ENCODE data around the gene OSBPL1A. TPM values are rescaled to one million over a fixed set of nuclear protein-coding genes. Genes with fewer than 3 reads are reported as not detected.

Gene OSBPL1A
- polyA plus RNA-seq, 1 of the 3 experiments (the other 2 are of a cell fraction): 21.3 TPM

DNA sequence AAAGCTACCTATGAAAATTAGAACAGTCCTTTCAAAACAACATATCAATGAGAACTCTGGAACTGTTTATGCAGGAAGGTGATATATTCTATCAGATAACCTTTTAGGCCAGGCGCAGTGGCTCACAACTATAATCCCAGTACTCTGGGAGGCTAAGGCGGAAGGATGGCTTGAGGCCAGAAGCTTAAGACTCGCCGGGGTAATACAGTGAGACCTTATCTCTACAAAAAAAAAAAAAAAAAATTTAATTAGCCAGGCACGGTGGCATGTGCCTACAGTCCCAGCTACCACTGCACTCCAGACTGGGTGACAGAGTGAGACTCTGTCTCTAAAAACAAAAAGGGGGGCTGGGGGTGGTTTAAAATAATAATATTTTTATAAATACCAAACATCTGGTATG, 77.9 kb downstream of the OSBPL1A start:
- Histone ChIP-seq H2AFZ (ENCODE audit: low read depth) (no peak overlapping the region), H3K9ac (no peak overlapping the region), H3K4me1 (ENCODE audit: control insufficient read depth in 1 of 2, insufficient read depth in 2 of 2, low read depth in 1 of 2, low read length in 1 of 2) (peaks cover 0 to 12% of the 10 kb centered on the region in 2 experiments; a peak in 2 of 4 replicates), H3K9me3 (no peaks in the 10 kb centered on the region), H3K79me2 (ENCODE audit: insufficient read depth) (no peaks in the 10 kb centered on the region; the same call in 1 of the 2 replicates), H3K27ac (ENCODE audit: low read depth in 2 of 2, low read length in 1 of 2) (no peak overlapping the region), H3K27me3 (ENCODE audit: insufficient read depth) (no peaks in the 10 kb centered on the region), H3K9me2 (no peaks in the 10 kb centered on the region), H3K4me3 (ENCODE audit: low read depth in 2 of 2, low read length in 1 of 2) (no peak overlapping the region), H3K4me2 (no peak overlapping the region), H3K36me3 (replicated peaks in 1 of 2; ENCODE audit: control insufficient read depth in 1 of 2, insufficient read depth in 2 of 2, low read length in 1 of 2) (no peaks in the 10 kb centered on the region), H3F3A (replicated peaks; ENCODE audit: insufficient read depth) (peaks cover 14% of the 10 kb centered on the region), H4K20me1 (ENCODE audit: insufficient read depth) (no peaks in the 10 kb centered on the region)
- POLR2A ChIA-PET: no interaction called here
- CTCF ChIA-PET: interaction anchor here (0.6 to 1.3 kb wide), 3 partner anchors 137 to 902 kb away, joined by 3 to 4 read pairs (median 3); no protein-coding TSS in a partner anchor
- TF ChIP-seq EP300 (IDR thresholded peaks at IDR 0.05; ENCODE audit: borderline replicate concordance in 1 of 2, low read depth in 1 of 2, low read length in 1 of 2): peak in 1 of 2 experiments; percentile 37; a peak in 1 of 4 replicates
- peak; percentile 58; the same call in 1 of the 2 replicates for TF ChIP-seq RCOR1 (IDR thresholded peaks at IDR 0.05; ENCODE audit: low read length)
- no peak for TF ChIP-seq RFX5 (IDR thresholded peaks at IDR 0.05; ENCODE audit: low read length)
- TF ChIP-seq MXI1 (IDR thresholded peaks at IDR 0.05; ENCODE audit: low read depth, low read length): peak; percentile 48; the same call in 1 of the 2 replicates
- no peak for TF ChIP-seq POLR2AphosphoS5 (IDR thresholded peaks at IDR 0.05; ENCODE audit: low read depth, low read length)
- TF ChIP-seq GATA2 (CRISPR knock-in tag; IDR thresholded peaks at IDR 0.05): peak; percentile 68
- WGBS (ENCODE audit: low lambda C conversion rate): 66% methylated on average over 5 of the region's 5 CpGs
- peak; percentile 43 for DNase-seq

DNA sequence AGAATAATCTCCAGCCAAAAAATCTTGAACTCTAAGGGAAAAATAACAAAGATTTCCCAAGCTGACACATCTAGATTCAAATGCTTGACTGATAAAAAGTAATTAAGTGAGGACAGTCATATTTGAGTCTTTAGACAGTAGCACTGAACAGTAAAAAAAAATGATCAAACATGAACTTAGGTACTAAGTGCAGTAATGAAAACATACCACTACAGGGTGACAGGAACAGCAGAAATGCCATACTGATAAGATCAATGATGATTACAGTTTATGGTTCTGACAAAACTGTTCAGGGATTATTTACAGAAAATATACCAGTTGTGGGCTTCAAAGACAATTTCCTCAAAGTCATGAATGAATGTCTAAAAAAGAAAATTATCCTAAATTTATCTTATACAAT, 80.3 kb downstream of the OSBPL1A start:
- Histone ChIP-seq H3K4me3 (ENCODE audit: low read depth in 2 of 2, low read length in 1 of 2) (no peak overlapping the region), H3K4me2 (no peak overlapping the region), H3K9me2 (no peaks in the 10 kb centered on the region), H3K79me2 (ENCODE audit: insufficient read depth) (no peaks in the 10 kb centered on the region; the same call in 1 of the 2 replicates), H3K27me3 (ENCODE audit: insufficient read depth) (no peaks in the 10 kb centered on the region), H3K4me1 (ENCODE audit: control insufficient read depth in 1 of 2, insufficient read depth in 2 of 2, low read depth in 1 of 2, low read length in 1 of 2) (peaks cover 0 to 12% of the 10 kb centered on the region in 2 experiments; a peak in 2 of 4 replicates), H3K9ac (no peak overlapping the region), H3K27ac (ENCODE audit: low read depth in 2 of 2, low read length in 1 of 2) (no peak overlapping the region), H4K20me1 (ENCODE audit: insufficient read depth) (no peaks in the 10 kb centered on the region), H3K36me3 (replicated peaks in 1 of 2; ENCODE audit: control insufficient read depth in 1 of 2, insufficient read depth in 2 of 2, low read length in 1 of 2) (peaks cover 0 to 6% of the 10 kb centered on the region in 2 experiments), H3K9me3 (no peaks in the 10 kb centered on the region), H2AFZ (ENCODE audit: low read depth) (no peak overlapping the region), H3F3A (replicated peaks; ENCODE audit: insufficient read depth) (peaks cover 7% of the 10 kb centered on the region)
- TF ChIP-seq GATA2 (CRISPR knock-in tag; IDR thresholded peaks at IDR 0.05) (0 out of 2 replicates have a peak, but pooled peaks have one; percentile 18), REST (IDR thresholded peaks at IDR 0.05; ENCODE audit: low read depth, low read length) (no peak), JUND (IDR thresholded peaks at IDR 0.05) (peak; percentile 12; the same call in 1 of the 2 replicates), MEF2A (IDR thresholded peaks at IDR 0.05; ENCODE audit: borderline replicate concordance, low read depth) (no peak), GABPA (IDR thresholded peaks at IDR 0.05; ENCODE audit: low read depth) (no peak)
- CTCF ChIA-PET: no interaction called here
- no peak for DNase-seq
- POLR2A ChIA-PET: no interaction called here

Data from SK-N-SH (cell line).